Stimulated activated effector memory CD8-positive, alpha-beta T cell treated with anti-CD3 and anti-CD28 coated beads, Interleukin-12 subunit alpha, Interleukin-12 subunit beta, amount 100 ng/mL, for 72 hours (primary cell): ENCODE measurements around the gene PRSS50.

ENCODE experiments used
- ATAC-seq: fragments of 150-1000 bp; cut with Tn5 transposase; 2 replicates; pipeline ENCODE4 v1.10.0; 2021
- DNase-seq, 2 donors: peaks; one replicate each; pipeline ENCODE4 v3.0.0; 2021 to 2022; ENCODE audit warnings: low spot score in 2 of 2
- H3K27ac Mint-ChIP-seq: one replicate; pipeline ENCODE4 v1.8.0; 2022; ENCODE audit warnings: mild to moderate bottlenecking, mixed read lengths
- H3K36me3 Mint-ChIP-seq: one replicate; pipeline ENCODE4 v1.8.0; 2022; ENCODE audit warnings: mild to moderate bottlenecking, mixed read lengths
- H3K4me1 Mint-ChIP-seq: one replicate; pipeline ENCODE4 v1.8.0; 2022; ENCODE audit warnings: mixed read lengths
- H3K4me3 Mint-ChIP-seq: one replicate; pipeline ENCODE4 v1.8.0; 2022; ENCODE audit warnings: mild to moderate bottlenecking, mixed read lengths
- H3K9me3 Mint-ChIP-seq: one replicate; pipeline ENCODE4 v1.8.0; 2022; ENCODE audit warnings: mixed read lengths

Gene PRSS50

DNA sequence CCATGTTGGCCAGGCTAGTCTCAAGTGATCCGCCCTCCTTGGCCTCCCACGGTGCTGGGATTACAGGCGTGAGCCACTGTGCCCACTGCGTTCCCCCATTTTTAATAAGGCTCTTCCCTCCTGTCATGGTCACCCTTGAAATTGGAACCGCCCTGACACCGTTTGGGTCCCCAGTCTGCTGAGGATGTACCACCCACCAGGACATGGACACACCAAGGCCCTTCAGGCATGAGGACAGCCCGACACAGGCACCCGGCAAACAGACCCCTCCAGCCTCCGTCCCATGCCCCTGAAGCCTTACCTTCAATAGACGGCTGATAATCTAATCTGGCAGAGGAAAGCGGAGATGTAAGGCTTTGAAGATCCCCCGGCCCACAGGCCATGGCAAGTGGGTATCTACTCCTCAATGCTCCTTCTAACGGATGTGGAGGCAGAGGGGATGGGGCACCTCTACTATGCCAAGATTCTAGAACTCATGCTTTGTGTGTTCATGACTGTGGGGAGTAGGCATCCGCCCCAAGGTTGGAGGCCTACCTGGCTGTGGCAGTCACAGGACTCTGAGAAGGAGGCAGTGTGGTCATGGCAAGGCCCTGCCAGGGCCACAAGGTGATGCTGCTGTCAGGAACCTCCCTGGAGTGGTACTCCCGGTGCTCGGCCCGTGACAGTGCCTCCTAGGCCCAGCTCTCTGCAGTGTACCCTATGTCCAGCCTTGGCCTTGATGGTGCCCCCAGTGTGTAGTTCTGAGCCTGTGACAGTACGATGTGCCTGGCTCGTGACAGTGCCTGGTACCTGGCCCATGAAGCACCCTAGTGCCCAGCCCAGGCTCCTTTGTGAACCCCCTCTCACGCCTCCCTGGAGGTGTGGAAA, 18.6 kb upstream of the PRSS50 start:
- H3K9me3 Mint-ChIP-seq: no peaks in the 10 kb centered on the region
- H3K27ac Mint-ChIP-seq: no peak overlapping the region
- H3K36me3 Mint-ChIP-seq: no peaks in the 10 kb centered on the region
- peak; percentile 36 for ATAC-seq
- H3K4me1 Mint-ChIP-seq: no peaks in the 10 kb centered on the region
- H3K4me3 Mint-ChIP-seq: no peak overlapping the region
- DNase-seq: peak in 1 of 2 donors; percentile 43

GRCh38 chr3:46734773-46735172, 17.1 kb upstream of the PRSS50 start:
- ATAC-seq (peak; percentile 24), DNase-seq (peak in 1 of 2 donors; percentile 32)
- Mint-ChIP-seq H3K27ac (no peak overlapping the region), H3K4me1 (no peaks in the 10 kb centered on the region), H3K36me3 (no peaks in the 10 kb centered on the region), H3K9me3 (no peaks in the 10 kb centered on the region), H3K4me3 (no peak overlapping the region)

DNA sequence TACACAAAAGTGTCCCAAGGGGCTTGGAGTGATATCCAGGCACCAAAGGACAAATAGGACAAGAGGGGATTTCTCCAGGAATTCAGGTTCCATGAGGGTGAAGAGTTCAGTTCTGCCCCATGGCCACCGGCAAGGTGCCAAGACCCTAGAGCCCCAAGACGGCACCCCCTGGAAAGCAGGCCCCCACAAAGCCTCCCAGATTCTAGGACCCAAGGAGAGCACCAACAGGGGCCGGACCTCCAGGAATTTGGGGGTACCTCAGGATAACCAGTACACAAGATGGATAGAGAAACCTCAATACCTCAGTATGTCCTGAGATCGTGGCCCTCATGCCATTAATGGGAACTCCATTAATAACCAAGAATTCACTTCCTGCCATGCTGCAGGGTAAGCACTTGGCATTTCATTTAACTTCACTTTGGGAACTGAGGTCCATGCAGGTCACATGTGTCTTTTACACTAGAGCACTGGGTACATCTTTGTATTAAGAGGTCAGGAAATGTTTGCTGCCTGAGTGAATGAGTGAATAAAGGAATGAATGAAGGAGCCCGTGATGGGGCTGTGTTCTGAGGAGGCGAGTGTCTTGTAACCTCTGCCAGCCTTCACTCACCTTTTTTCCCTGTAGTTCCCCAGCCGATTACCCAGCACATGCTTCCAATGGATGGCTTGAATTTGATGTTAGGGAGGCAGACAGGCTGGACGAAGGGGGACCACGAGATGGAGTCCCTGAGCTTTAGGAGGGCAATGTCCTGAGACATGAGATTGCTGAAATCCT, 15.5 kb upstream of the PRSS50 start:
- no peak for ATAC-seq
- no peak overlapping the region for H3K4me3 Mint-ChIP-seq

DNA sequence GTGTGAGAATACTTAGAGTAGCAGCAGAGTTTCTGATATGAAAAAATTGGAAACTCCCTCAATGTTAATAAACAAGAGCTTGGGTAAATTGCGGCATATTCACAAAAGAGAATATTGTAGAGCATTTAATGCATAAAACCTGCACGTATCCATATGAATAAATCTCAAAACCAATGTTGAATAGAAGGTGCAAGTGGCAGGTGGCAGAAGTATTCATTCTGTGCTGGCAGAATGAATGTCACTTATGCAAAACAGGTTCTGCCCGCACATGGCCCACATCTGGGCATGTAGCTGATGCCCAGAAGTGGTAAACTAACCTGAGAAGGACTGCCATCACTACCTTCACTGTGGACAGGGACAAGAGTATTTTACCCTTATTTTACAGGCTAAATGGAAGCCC, 14.1 kb upstream of the PRSS50 start:
- no peak overlapping the region for H3K4me3 Mint-ChIP-seq
- ATAC-seq (no peak), DNase-seq (no peak)
- H3K4me1 Mint-ChIP-seq: no peaks in the 10 kb centered on the region
- no peak overlapping the region for H3K27ac Mint-ChIP-seq
- no peaks in the 10 kb centered on the region for H3K36me3 Mint-ChIP-seq
- no peaks in the 10 kb centered on the region for H3K9me3 Mint-ChIP-seq

More for the DNA sequence above, 15.5 kb upstream of the PRSS50 start:
- DNase-seq: peak in 1 of 2 donors; percentile 36
- Mint-ChIP-seq H3K27ac (no peak overlapping the region), H3K36me3 (no peaks in the 10 kb centered on the region), H3K9me3 (no peaks in the 10 kb centered on the region), H3K4me1 (no peaks in the 10 kb centered on the region)

DNA sequence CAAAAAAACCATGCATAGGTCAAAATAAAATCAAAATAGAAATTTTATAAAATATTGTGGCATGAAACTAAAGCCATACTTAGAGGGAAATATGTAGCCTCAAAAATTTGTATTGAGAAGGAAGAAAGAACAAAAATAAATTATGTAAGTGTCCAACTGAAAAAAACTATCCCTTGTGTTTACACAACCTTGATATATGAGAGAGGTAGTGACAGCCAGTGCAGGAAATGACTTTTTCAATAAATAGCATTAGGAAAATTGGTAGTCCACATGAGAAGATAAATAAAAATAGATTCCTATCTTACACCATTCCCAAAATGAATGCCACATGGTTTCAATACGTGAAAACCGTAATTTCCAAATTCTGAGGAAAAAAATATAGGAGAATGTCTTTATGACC, 13.2 kb upstream of the PRSS50 start:
- H3K4me3 Mint-ChIP-seq: no peak overlapping the region
- DNase-seq (no peak), ATAC-seq (no peak)
- no peaks in the 10 kb centered on the region for H3K4me1 Mint-ChIP-seq
- no peak overlapping the region for H3K27ac Mint-ChIP-seq
- H3K36me3 Mint-ChIP-seq: no peaks in the 10 kb centered on the region
- no peaks in the 10 kb centered on the region for H3K9me3 Mint-ChIP-seq

- H3K9me3 Mint-ChIP-seq: no peaks in the 10 kb centered on the region
- no peak overlapping the region for H3K27ac Mint-ChIP-seq
- H3K36me3 Mint-ChIP-seq: no peaks in the 10 kb centered on the region
- DNase-seq (peak in 1 of 2 donors; percentile 41), ATAC-seq (no peak)
- H3K4me1 Mint-ChIP-seq: peaks cover 6% of the 10 kb centered on the region
- no peak overlapping the region for H3K4me3 Mint-ChIP-seq
These were observed 11.4 kb upstream of the PRSS50 start for GRCh38 chr3:46729038-46729437.

DNA sequence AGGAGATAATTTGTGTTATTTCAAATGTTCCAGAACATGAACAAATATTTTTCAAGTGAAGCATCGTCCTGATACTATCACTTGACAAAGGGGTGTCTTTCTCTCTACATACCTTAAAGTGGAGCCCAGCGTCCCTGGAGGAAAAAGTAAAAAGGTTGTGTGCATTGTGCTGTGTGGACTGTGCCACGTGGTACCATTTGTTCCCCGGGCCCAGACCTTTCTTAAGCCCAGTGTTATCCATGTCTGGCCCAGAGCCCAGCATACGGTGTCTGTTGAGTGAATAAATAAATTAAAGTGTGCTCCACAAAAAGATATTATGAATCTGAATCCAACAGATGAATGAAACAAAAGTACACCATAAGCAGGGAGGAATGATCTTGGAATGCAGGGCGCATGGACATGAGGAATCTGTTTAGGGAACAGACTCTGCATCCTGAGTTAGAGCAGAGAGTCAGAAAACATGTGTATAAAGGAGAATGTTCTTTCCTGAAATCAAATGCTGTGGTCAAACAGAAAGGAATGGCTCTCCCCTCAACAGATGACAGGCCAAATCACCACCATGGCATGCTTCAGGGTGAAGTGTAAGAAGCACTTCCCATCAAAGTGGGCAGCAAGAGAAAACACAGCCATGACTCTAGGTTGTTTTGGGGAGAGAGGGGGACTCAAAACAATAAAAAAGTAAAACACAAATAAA, 8.1 kb upstream of the PRSS50 start:
- Mint-ChIP-seq H3K4me3 (no peak overlapping the region), H3K4me1 (peaks cover 6% of the 10 kb centered on the region)
- peak in 1 of 2 donors; percentile 32 for DNase-seq

GRCh38 chr3:46724424-46724823, 6.8 kb upstream of the PRSS50 start:
- Mint-ChIP-seq H3K9me3 (no peaks in the 10 kb centered on the region), H3K36me3 (no peaks in the 10 kb centered on the region), H3K4me1 (peaks cover 6% of the 10 kb centered on the region), H3K4me3 (no peak overlapping the region), H3K27ac (peak overlapping the region; percentile 10)
- ATAC-seq (peak; percentile 89), DNase-seq (no peak)

More for the DNA sequence above, 8.1 kb upstream of the PRSS50 start:
- Mint-ChIP-seq H3K36me3 (no peaks in the 10 kb centered on the region), H3K27ac (no peak overlapping the region), H3K9me3 (no peaks in the 10 kb centered on the region)
- no peak for ATAC-seq

DNA sequence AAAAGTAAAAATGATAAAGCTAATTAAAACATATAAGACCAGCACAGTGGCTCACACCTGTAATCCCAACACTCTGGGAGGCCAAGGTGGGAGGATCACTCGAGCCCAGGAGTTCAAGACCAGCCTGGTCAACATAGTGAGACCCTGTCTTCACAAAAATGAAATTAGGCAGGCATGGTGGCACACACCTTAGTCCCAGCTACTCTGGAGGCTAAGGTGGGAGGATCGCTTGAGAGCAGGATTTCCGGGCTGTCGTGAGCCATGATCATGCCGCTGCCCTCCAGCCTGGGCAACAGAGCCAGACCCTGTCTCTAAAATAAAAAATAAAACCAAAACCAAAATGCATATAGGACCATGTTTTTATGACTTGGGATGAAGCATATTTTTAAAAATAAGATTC, 4.8 kb upstream of the PRSS50 start:
- Mint-ChIP-seq H3K4me3 (no peak overlapping the region), H3K36me3 (no peaks in the 10 kb centered on the region), H3K27ac (no peak overlapping the region), H3K9me3 (no peaks in the 10 kb centered on the region), H3K4me1 (peaks cover 6% of the 10 kb centered on the region)
- ATAC-seq (no peak), DNase-seq (no peak)

- Mint-ChIP-seq H3K36me3 (no peaks in the 10 kb centered on the region), H3K4me3 (no peak overlapping the region), H3K27ac (no peak overlapping the region), H3K9me3 (no peaks in the 10 kb centered on the region), H3K4me1 (peaks cover 6% of the 10 kb centered on the region)
- DNase-seq (peak in 1 of 2 donors; percentile 8), ATAC-seq (no peak)
These were observed 3.3 kb upstream of the PRSS50 start for GRCh38 chr3:46721009-46721408.

DNA sequence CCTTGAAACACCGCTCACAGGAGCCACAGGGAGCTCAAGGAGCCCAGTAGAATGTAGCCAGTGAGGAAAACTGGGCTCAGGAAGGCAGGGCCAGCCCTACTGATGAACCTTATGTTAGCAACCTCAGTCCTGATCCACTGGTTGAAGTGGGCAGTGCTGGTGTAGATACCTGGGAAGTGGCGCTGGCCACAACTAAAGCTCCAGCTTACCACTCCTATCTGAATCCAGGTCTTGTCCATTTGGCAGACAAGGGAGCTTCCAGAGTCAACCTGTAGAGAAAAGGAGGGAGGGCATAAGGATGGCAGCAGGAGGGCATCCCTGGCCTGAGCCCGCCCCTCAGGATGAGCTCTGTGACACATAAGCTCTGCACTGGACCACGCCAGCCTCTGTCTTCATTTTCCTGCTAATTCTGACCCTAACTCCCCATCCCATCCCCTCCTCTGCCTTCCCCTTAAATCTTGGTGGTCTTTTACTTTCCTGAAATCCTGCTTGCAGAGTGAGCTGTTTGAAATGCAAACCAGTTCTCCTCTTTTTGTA, 2.1 kb upstream of the PRSS50 start:
- no peak overlapping the region for H3K27ac Mint-ChIP-seq
- DNase-seq: peak in 1 of 2 donors; percentile 38
- ATAC-seq: no peak

GRCh38 chr3:46719044-46719565, 1.4 kb upstream of the PRSS50 start:
- DNase-seq (peak in 1 of 2 donors; percentile 26), ATAC-seq (no peak)
- Mint-ChIP-seq H3K4me3 (no peak overlapping the region), H3K4me1 (peaks cover 4% of the 10 kb centered on the region), H3K9me3 (no peaks in the 10 kb centered on the region), H3K36me3 (no peaks in the 10 kb centered on the region), H3K27ac (peak overlapping the region; percentile 20)

More for the DNA sequence above, 2.1 kb upstream of the PRSS50 start:
- H3K36me3 Mint-ChIP-seq: no peaks in the 10 kb centered on the region
- H3K4me3 Mint-ChIP-seq: no peak overlapping the region
- H3K9me3 Mint-ChIP-seq: no peaks in the 10 kb centered on the region
- H3K4me1 Mint-ChIP-seq: peaks cover 6% of the 10 kb centered on the region

GRCh38 chr3:46716461-46717441, 918 bp downstream of the PRSS50 start:
- H3K4me3 Mint-ChIP-seq: no peak overlapping the region
- H3K27ac Mint-ChIP-seq: no peak overlapping the region
- DNase-seq: peak in 1 of 2 donors; percentile 42
- H3K4me1 Mint-ChIP-seq: peaks cover 17% of the 10 kb centered on the region
- H3K9me3 Mint-ChIP-seq: no peaks in the 10 kb centered on the region
- H3K36me3 Mint-ChIP-seq: no peaks in the 10 kb centered on the region
- no peak for ATAC-seq
